GM12878 (cell line): ENCODE results near the gene CLEC16A. TPM values are rescaled to one million over a fixed set of nuclear protein-coding genes. Genes with fewer than 3 reads are reported as not detected.

Source experiments
- ATF2 ChIP-seq: IDR thresholded peaks from 2 replicates; pipeline ENCODE4 v1.6.1; 2012; ENCODE audit warnings: low read length, inconsistent platforms
- ATF3 ChIP-seq: IDR thresholded peaks from 2 replicates; pipeline ENCODE4 v1.6.1; 2011; ENCODE audit warnings: low read depth, mild to moderate bottlenecking, low read length, moderate library complexity, borderline replicate concordance; ENCODE audit errors: extremely low read depth
- BCL11A ChIP-seq: IDR thresholded peaks from 2 replicates; pipeline ENCODE4 v1.6.1; 2011; ENCODE audit warnings: low read depth, low read length
- BCLAF1 ChIP-seq: fragments of 450-650 bp; IDR thresholded peaks from 2 replicates; pipeline ENCODE4 v1.6.1; 2017; ENCODE audit warnings: antibody characterized with exemption, mild to moderate bottlenecking, moderate library complexity
- BHLHE40 ChIP-seq, 2 experiments: fragments of 450-650 bp in 1 of 2; IDR thresholded peaks; 2 replicates each; pipeline ENCODE4 v1.6.1; 2011 to 2017; ENCODE audit warnings: low read depth in 2 of 2, borderline replicate concordance in 1 of 2, improper control_type of control experiment in 1 of 2, low read length in 1 of 2, mild to moderate bottlenecking in 1 of 2
- BRCA1 ChIP-seq: IDR thresholded peaks from 2 replicates; pipeline ENCODE4 v1.6.1; 2011; ENCODE audit warnings: low read depth, low read length, improper control_type of control experiment
- CBX5 ChIP-seq: sonication (generic); IDR thresholded peaks from 2 replicates; pipeline ENCODE4 v1.6.1; 2016; ENCODE audit warnings: low read depth, moderate library complexity, mild to moderate bottlenecking, inconsistent platforms
- CHD2 ChIP-seq: IDR thresholded peaks from 2 replicates; pipeline ENCODE4 v1.6.1; 2011; ENCODE audit warnings: low read depth, low read length, improper control_type of control experiment, borderline replicate concordance
- EP300 ChIP-seq, 2 experiments: fragments of 150-350 bp in 1 of 2; IDR thresholded peaks; 2 replicates each; pipeline ENCODE4 v1.6.1; 2011 to 2012; ENCODE audit warnings: low read depth in 2 of 2, low read length in 2 of 2, borderline replicate concordance in 1 of 2, improper control_type of control experiment in 1 of 2, inconsistent platforms in 1 of 2; ENCODE audit not compliant: control insufficient read depth in 1 of 2
- IRF5 ChIP-seq: fragments of 450-650 bp; IDR thresholded peaks from 2 replicates; pipeline ENCODE4 v1.6.1; 2017; ENCODE audit warnings: borderline replicate concordance
- JUNB ChIP-seq: IDR thresholded peaks from 2 replicates; pipeline ENCODE4 v1.6.1; 2016; ENCODE audit warnings: antibody characterized with exemption, mild to moderate bottlenecking
- MEF2B ChIP-seq: fragments of 450-650 bp; IDR thresholded peaks from 2 replicates; pipeline ENCODE4 v1.6.1; 2018; ENCODE audit warnings: mild to moderate bottlenecking, moderate library complexity; ENCODE audit not compliant: partially characterized antibody, poor library complexity, severe bottlenecking
- NBN ChIP-seq: fragments of 450-650 bp; IDR thresholded peaks from 2 replicates; pipeline ENCODE4 v1.6.1; 2016
- NFIC ChIP-seq: IDR thresholded peaks from 2 replicates; pipeline ENCODE4 v1.6.1; 2012; ENCODE audit warnings: low read depth, mild to moderate bottlenecking, inconsistent platforms, low read length, moderate library complexity
- PML ChIP-seq: IDR thresholded peaks from 2 replicates; pipeline ENCODE4 v1.6.1; 2012; ENCODE audit warnings: low read length, inconsistent platforms
- RAD21 ChIP-seq: IDR thresholded peaks from 2 replicates; pipeline ENCODE4 v1.6.1; 2011; ENCODE audit warnings: mild to moderate bottlenecking, low read depth, low read length, moderate library complexity; ENCODE audit not compliant: insufficient read depth
- RAD51 ChIP-seq: fragments of 450-650 bp; IDR thresholded peaks from 2 replicates; pipeline ENCODE4 v1.6.1; 2016; ENCODE audit warnings: moderate library complexity, mild to moderate bottlenecking, inconsistent platforms
- RCOR1 ChIP-seq: conservative IDR thresholded peaks from 2 replicates; pipeline ENCODE4 v1.6.1; 2012; ENCODE audit warnings: low read depth, low read length, improper control_type of control experiment
- RELB ChIP-seq: fragments of 450-650 bp; IDR thresholded peaks from 2 replicates; pipeline ENCODE4 v1.6.1; 2017; ENCODE audit warnings: low read depth, mild to moderate bottlenecking, moderate library complexity
- RUNX3 ChIP-seq: IDR thresholded peaks from 2 replicates; pipeline ENCODE4 v1.6.1; 2012; ENCODE audit warnings: low read length, inconsistent platforms
- SPI1 ChIP-seq: IDR thresholded peaks from 2 replicates; pipeline ENCODE4 v1.6.1; 2011; ENCODE audit warnings: low read depth, mild to moderate bottlenecking, low read length, moderate library complexity, borderline replicate concordance; ENCODE audit not compliant: insufficient read depth
- STAT3 ChIP-seq: IDR thresholded peaks from 2 replicates; pipeline ENCODE4 v1.6.1; 2011; ENCODE audit warnings: low read depth, low read length, improper control_type of control experiment
- SUPT20H ChIP-seq: IDR thresholded peaks from 2 replicates; pipeline ENCODE4 v1.6.1; 2011; ENCODE audit warnings: low read depth, mild to moderate bottlenecking, low read length, moderate library complexity, borderline replicate concordance; ENCODE audit not compliant: control insufficient read depth
- ZSCAN29 ChIP-seq: fragments of 450-650 bp; IDR thresholded peaks from 2 replicates; pipeline ENCODE4 v1.6.1; 2017; ENCODE audit warnings: mild to moderate bottlenecking, moderate library complexity
- polyA plus RNA-seq, 11 experiments: library from polyadenylated mRNA; depleted of rRNA in 4 of 11; unstranded in 6 of 11; stranded (reverse) in 5 of 11; fragments of >200 nt; fragmentation: Nextera tagmentation in 4 of 11; fragmentation: Illumina TruSeq in 1 of 11; extraction: Ambion mirVana in 4 of 11; extraction: Trizol in 1 of 11; gene quantifications; 1 replicate in 1 of 11; 2 replicates in 10 of 11; pipeline versions ENCODE4 v1.2.1 to v1.2.3, GENCODE V29; 2011 to 2016; ENCODE audit warnings: inconsistent platforms in 2 of 11, missing spikeins in 2 of 11, low read depth in 1 of 11
- total RNA-seq, 4 experiments: library from RNA; depleted of rRNA in 3 of 4; stranded (reverse); fragments of >200 nt in 3 of 4; fragmentation: Illumina TruSeq in 1 of 4; extraction: Trizol in 1 of 4; gene quantifications; 2 replicates each; pipeline versions ENCODE4 v1.2.1 to v1.2.3, GENCODE V29; 2013 to 2021

CLEC16A gene
- total and polyA plus RNA-seq, 10 of the 15 experiments (the other 5 are each of a cell fraction or from before 2014, with no cell fraction given), result 1.5 to 28.8 (median 19.2) TPM

GRCh38 chr16:10897134-10897533 is 47.2 kb upstream of the CLEC16A start (continued):
- TF ChIP-seq MEF2B, result peak; percentile 55
- peak; percentile 73; the same call in 1 of the 2 replicates for TF ChIP-seq RUNX3
- TF ChIP-seq EP300 (IDR thresholded peaks at IDR 0.05; ENCODE audit: borderline replicate concordance in 1 of 2, control insufficient read depth in 1 of 2, low read depth in 2 of 2, low read length in 2 of 2), result peak; percentile 58 to 72; a peak in 2 of 4 replicates
- TF ChIP-seq RAD21, result no peak
- no peak for TF ChIP-seq ATF3
- no peak for TF ChIP-seq BCLAF1
- TF ChIP-seq RAD51, result peak; percentile 53; the same call in 1 of the 2 replicates
- TF ChIP-seq PML, result 0 out of 2 replicates have a peak, but pooled peaks have one; percentile 15
- TF ChIP-seq BHLHE40 (IDR thresholded peaks at IDR 0.05; ENCODE audit: borderline replicate concordance in 1 of 2, low read depth in 2 of 2, low read length in 1 of 2), result peak; percentile 21 to 74; a peak in 2 of 4 replicates
- TF ChIP-seq CBX5, result peak; percentile 37; the same call in 1 of the 2 replicates
- no peak for TF ChIP-seq JUNB
- TF ChIP-seq BRCA1, result no peak
- TF ChIP-seq BCL11A, result no peak
- 0 out of 2 replicates have a peak, but pooled peaks have one; percentile 13 for TF ChIP-seq ATF2
- no peak for TF ChIP-seq IRF5
- TF ChIP-seq RCOR1, result 0 out of 2 replicates have a peak, but pooled peaks have one; percentile 74
- peak; percentile 90 for TF ChIP-seq SPI1
- no peak for TF ChIP-seq SUPT20H
- no peak for TF ChIP-seq CHD2
- peak; percentile 92 for TF ChIP-seq RELB
- TF ChIP-seq NFIC, result no peak
- TF ChIP-seq STAT3, result 0 out of 2 replicates have a peak, but pooled peaks have one; percentile 16
- TF ChIP-seq ZSCAN29, result no peak
- peak; percentile 79 for TF ChIP-seq NBN
